NCI-H2171 (cell line): Measurements from ENCODE around the gene CCN6.

Source experiments
- DNase-seq: peaks from one replicate; lab custom pipeline; 2025; lab: John Stamatoyannopoulos, UW

CCN6 gene

DNA sequence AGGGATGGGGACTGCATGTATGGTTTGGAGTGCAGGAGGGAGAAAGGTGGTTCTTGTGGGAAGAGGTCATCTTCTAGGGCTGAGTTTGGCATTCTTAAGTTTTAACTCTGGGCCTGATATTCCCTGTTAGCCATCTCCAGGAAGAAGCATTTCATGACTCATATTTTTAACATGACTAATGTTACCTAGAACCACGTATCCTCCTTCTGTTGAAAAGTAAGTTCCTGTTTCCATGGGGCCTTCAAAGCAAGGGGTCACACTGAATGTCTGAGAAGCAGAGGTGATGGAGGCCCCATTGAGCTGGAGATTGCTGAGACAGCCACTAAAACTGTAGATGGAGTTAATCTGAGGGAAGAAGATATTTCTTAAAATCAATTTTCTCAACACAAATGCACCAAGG, 63.6 kb downstream of the CCN6 start:
- DNase-seq: no peak

DNA sequence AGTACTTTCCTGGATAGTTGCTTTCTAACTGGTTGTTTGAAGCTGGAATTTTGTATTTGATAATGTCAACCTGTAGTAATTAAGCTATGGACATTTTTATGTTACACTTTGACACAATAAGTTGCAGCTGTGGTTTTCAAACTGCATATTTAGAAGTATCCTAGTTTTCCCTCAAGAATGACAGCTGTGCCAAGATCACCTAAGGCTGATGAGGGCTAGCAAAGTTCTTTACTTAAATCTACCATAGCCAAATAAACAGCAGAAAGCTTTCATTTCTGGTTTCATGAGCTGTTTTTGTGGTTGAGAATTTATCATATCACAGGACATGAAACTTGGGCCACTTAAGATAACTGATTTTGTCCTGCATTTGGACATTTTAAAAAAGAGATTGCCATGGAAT, 64.1 kb downstream of the CCN6 start:
- DNase-seq: no peak
